Measurements from ENCODE around the gene RMI1.
"Not testable (repeated sequence)": the region's sequence is repeated elsewhere in the genome, so short reads cannot be mapped to it uniquely, and the experiment has no call there.

RMI1 gene

DNA sequence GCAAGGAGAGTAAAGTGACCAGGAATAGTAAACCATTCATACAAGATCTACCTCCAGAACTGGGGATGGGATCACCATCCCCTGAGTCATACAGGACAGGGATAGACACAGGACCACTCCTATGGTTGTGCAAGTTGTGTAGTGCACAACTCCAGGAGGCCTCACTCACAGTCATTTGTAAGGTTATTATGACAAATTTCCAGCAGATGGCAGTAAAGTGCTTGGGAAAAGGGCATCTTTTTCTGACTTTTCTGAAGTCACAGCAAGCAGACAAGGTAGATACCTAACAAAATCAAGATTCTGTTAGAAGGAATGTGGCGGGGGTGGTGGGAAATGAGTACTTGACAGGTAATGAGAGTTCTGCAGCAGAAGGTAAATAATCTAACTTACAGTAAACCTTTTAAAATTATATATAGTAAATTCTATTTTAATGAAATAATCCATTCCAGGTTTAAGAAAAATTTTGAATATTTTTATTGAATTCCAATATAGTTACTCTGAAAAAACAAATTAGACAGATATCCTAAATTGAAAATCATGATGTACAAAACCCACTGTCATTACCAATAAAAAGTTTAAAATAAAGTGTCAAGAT, 42.6 kb upstream of the RMI1 start:
- peak; percentile 78 for DNase-seq
- Histone ChIP-seq H4K91ac (ENCODE audit: low read length) (no peak overlapping the region), H2BK12ac (ENCODE audit: low read length in 2 of 2) (no peak overlapping the region), H2AK5ac (ENCODE audit: low read length, severe bottlenecking) (no peak overlapping the region), H3K27me3 (ENCODE audit: control insufficient read depth in 1 of 2, insufficient read depth in 1 of 2, low read length in 2 of 2) (no peaks in the 10 kb centered on the region), H2AFZ (ENCODE audit: low read depth, low read length) (no peak overlapping the region), H3K4me2 (ENCODE audit: low read length, poor library complexity, severe bottlenecking) (no peak overlapping the region), H3K9ac (ENCODE audit: low read length) (no peak overlapping the region), H3K4ac (ENCODE audit: low read depth in 1 of 2, low read length in 2 of 2) (no peak overlapping the region), H2BK5ac (ENCODE audit: low read depth, low read length, poor library complexity, severe bottlenecking) (no peak overlapping the region), H3K4me1 (ENCODE audit: control insufficient read depth, insufficient read depth, low read depth, low read length) (peaks cover 2% of the 10 kb centered on the region), H3K18ac (ENCODE audit: low read depth in 1 of 2, low read length in 2 of 2) (no peak overlapping the region), H2BK15ac (ENCODE audit: low read depth, poor library complexity, severe bottlenecking) (no peak overlapping the region), H3K27ac (ENCODE audit: low read length, poor library complexity, severe bottlenecking) (no peak overlapping the region), H3K36me3 (ENCODE audit: control insufficient read depth in 1 of 2, insufficient read depth in 2 of 2, low read depth in 1 of 2, low read length in 2 of 2) (peaks cover 3 to 44% of the 10 kb centered on the region in 2 experiments), H3K23ac (ENCODE audit: low read length in 2 of 2) (no peak overlapping the region), H3K14ac (ENCODE audit: low read length in 2 of 2) (no peak overlapping the region), H2BK120ac (ENCODE audit: low read depth, low read length) (no peak overlapping the region), H3K4me3 (ENCODE audit: insufficient read depth in 1 of 2, low read depth in 1 of 2, low read length in 2 of 2) (no peak overlapping the region), H3K9me3 (ENCODE audit: control insufficient read depth, low read length) (no peaks in the 10 kb centered on the region), H3K79me1 (replicated peaks; ENCODE audit: low read length, poor library complexity, severe bottlenecking) (no peaks in the 10 kb centered on the region), H4K8ac (ENCODE audit: low read length) (no peak overlapping the region)
- WGBS, result no CpG with 5 or more reads among the region's 1 CpG

DNA sequence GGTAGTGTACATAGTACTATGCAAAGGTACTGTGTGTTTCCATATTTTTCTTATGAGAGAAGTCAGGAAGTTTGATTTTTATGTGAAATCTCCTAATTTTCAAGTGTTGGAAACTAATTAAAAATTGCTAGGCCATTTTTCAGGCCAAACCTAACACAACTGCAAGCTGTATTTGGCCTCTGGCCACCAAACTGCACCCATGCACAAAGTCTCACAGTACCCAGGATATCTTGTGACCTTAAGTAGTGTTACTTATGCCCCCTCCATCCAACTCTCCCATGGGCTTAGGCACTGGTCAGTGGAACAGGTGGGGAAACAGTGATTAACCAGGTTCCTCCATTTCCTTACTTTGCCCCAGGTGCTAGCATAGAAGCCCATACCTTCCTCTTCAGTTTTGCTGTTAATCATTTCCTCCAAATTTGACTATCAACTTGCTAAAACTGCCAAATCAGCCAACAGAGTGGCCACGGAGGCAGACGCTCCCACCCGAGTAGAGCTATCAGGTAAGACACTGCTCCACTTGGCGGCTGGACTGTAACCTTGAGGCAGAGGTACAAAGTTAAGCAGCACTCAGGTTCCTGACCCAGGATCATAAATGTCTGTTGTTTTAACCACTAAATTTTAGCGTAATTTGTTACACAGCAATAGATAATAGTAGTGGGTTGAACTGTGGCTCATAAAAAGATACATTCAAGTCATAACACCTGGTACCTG, 39.9 kb upstream of the RMI1 start:
- Histone ChIP-seq H2BK120ac (ENCODE audit: low read depth, low read length) (no peak overlapping the region), H3K9me3 (ENCODE audit: control insufficient read depth, low read length) (no peaks in the 10 kb centered on the region), H2BK5ac (ENCODE audit: low read depth, low read length, poor library complexity, severe bottlenecking) (no peak overlapping the region), H4K91ac (ENCODE audit: low read length) (no peak overlapping the region), H3K4ac (ENCODE audit: low read depth in 1 of 2, low read length in 2 of 2) (no peak overlapping the region), H4K8ac (ENCODE audit: low read length) (no peak overlapping the region), H3K27me3 (ENCODE audit: control insufficient read depth in 1 of 2, insufficient read depth in 1 of 2, low read length in 2 of 2) (no peaks in the 10 kb centered on the region), H2BK12ac (ENCODE audit: low read length in 2 of 2) (no peak overlapping the region), H3K36me3 (ENCODE audit: control insufficient read depth in 1 of 2, insufficient read depth in 2 of 2, low read depth in 1 of 2, low read length in 2 of 2) (peaks cover 3 to 64% of the 10 kb centered on the region in 2 experiments), H3K9ac (ENCODE audit: low read length) (no peak overlapping the region), H3K18ac (ENCODE audit: low read depth in 1 of 2, low read length in 2 of 2) (no peak overlapping the region), H2AK5ac (ENCODE audit: low read length, severe bottlenecking) (no peak overlapping the region), H3K79me1 (replicated peaks; ENCODE audit: low read length, poor library complexity, severe bottlenecking) (no peaks in the 10 kb centered on the region), H3K14ac (ENCODE audit: low read length in 2 of 2) (no peak overlapping the region), H2BK15ac (ENCODE audit: low read depth, poor library complexity, severe bottlenecking) (no peak overlapping the region), H3K4me1 (ENCODE audit: control insufficient read depth, insufficient read depth, low read depth, low read length) (no peaks in the 10 kb centered on the region), H3K23ac (ENCODE audit: low read length in 2 of 2) (no peak overlapping the region), H3K4me3 (ENCODE audit: insufficient read depth in 1 of 2, low read depth in 1 of 2, low read length in 2 of 2) (no peak overlapping the region), H3K27ac (ENCODE audit: low read length, poor library complexity, severe bottlenecking) (no peak overlapping the region), H3K4me2 (ENCODE audit: low read length, poor library complexity, severe bottlenecking) (no peak overlapping the region), H2AFZ (ENCODE audit: low read depth, low read length) (no peak overlapping the region)
- 94% methylated on average over 4 of the region's 5 CpGs for WGBS
- no peak for DNase-seq

GRCh38 chr9:83948096-83948495, 32.5 kb upstream of the RMI1 start:
- H4K8ac ChIP-seq (ENCODE audit: low read length); H2AFZ ChIP-seq (ENCODE audit: low read depth, low read length); H3K4ac ChIP-seq (ENCODE audit: low read depth in 1 of 2, low read length in 2 of 2); DNase-seq; H3K23ac ChIP-seq (ENCODE audit: low read length in 2 of 2); H3K27ac ChIP-seq (ENCODE audit: low read length, poor library complexity, severe bottlenecking); H3K9me3 ChIP-seq (ENCODE audit: control insufficient read depth, low read length); H3K14ac ChIP-seq (ENCODE audit: low read length in 2 of 2); H3K9ac ChIP-seq (ENCODE audit: low read length); H2BK12ac ChIP-seq (ENCODE audit: low read length in 2 of 2); H2BK120ac ChIP-seq (ENCODE audit: low read depth, low read length); H3K18ac ChIP-seq (ENCODE audit: low read depth in 1 of 2, low read length in 2 of 2); H2BK5ac ChIP-seq (ENCODE audit: low read depth, low read length, poor library complexity, severe bottlenecking); H3K27me3 ChIP-seq (ENCODE audit: control insufficient read depth in 1 of 2, insufficient read depth in 1 of 2, low read length in 2 of 2); H2BK15ac ChIP-seq (ENCODE audit: low read depth, poor library complexity, severe bottlenecking); H2AK5ac ChIP-seq (ENCODE audit: low read length, severe bottlenecking); H3K4me2 ChIP-seq (ENCODE audit: low read length, poor library complexity, severe bottlenecking); H3K4me3 ChIP-seq (ENCODE audit: insufficient read depth in 1 of 2, low read depth in 1 of 2, low read length in 2 of 2); H3K79me1 ChIP-seq (replicated peaks; ENCODE audit: low read length, poor library complexity, severe bottlenecking); H4K91ac ChIP-seq (ENCODE audit: low read length); H3K4me1 ChIP-seq (ENCODE audit: control insufficient read depth, insufficient read depth, low read depth, low read length): not testable (repeated sequence)
- 97% methylated on average over 29 of the region's 39 CpGs for WGBS
- peaks cover 10 to 42% of the 10 kb centered on the region in 2 experiments for H3K36me3 ChIP-seq (ENCODE audit: control insufficient read depth in 1 of 2, insufficient read depth in 2 of 2, low read depth in 1 of 2, low read length in 2 of 2)

- no peak overlapping the region for H2AFZ ChIP-seq (ENCODE audit: low read depth, low read length)
- no peaks in the 10 kb centered on the region for H3K9me3 ChIP-seq (ENCODE audit: control insufficient read depth, low read length)
- H3K4me2 ChIP-seq (ENCODE audit: low read length, poor library complexity, severe bottlenecking), result peak overlapping the region; percentile 33
- peak overlapping the region; percentile 26 for H2BK15ac ChIP-seq (ENCODE audit: low read depth, poor library complexity, severe bottlenecking)
- H3K18ac ChIP-seq (ENCODE audit: low read depth in 1 of 2, low read length in 2 of 2), result peak overlapping the region in 1 of 2 experiments; percentile 38
- H2AK5ac ChIP-seq (ENCODE audit: low read length, severe bottlenecking), result no peak overlapping the region
- DNase-seq, result no peak
- H3K27ac ChIP-seq (ENCODE audit: low read length, poor library complexity, severe bottlenecking), result no peak overlapping the region
- no peak overlapping the region for H2BK12ac ChIP-seq (ENCODE audit: low read length in 2 of 2)
- no peak overlapping the region for H2BK120ac ChIP-seq (ENCODE audit: low read depth, low read length)
- H2BK5ac ChIP-seq (ENCODE audit: low read depth, low read length, poor library complexity, severe bottlenecking), result no peak overlapping the region
- no peak overlapping the region for H3K14ac ChIP-seq (ENCODE audit: low read length in 2 of 2)
- H3K4me1 ChIP-seq (ENCODE audit: control insufficient read depth, insufficient read depth, low read depth, low read length), result peaks cover 6% of the 10 kb centered on the region
- WGBS, result 91% methylated on average over 23 of the region's 23 CpGs
- H3K36me3 ChIP-seq (ENCODE audit: control insufficient read depth in 1 of 2, insufficient read depth in 2 of 2, low read depth in 1 of 2, low read length in 2 of 2), result peaks cover 7 to 19% of the 10 kb centered on the region in 2 experiments
- peak overlapping the region in 1 of 2 experiments; percentile 62 for H3K4ac ChIP-seq (ENCODE audit: low read depth in 1 of 2, low read length in 2 of 2)
- H3K9ac ChIP-seq (ENCODE audit: low read length), result peak overlapping the region; percentile 95
- H3K23ac ChIP-seq (ENCODE audit: low read length in 2 of 2), result no peak overlapping the region
- H3K4me3 ChIP-seq (ENCODE audit: insufficient read depth in 1 of 2, low read depth in 1 of 2, low read length in 2 of 2), result peak overlapping the region; percentile 46 to 91
- peak overlapping the region; percentile 92 for H4K8ac ChIP-seq (ENCODE audit: low read length)
- no peaks in the 10 kb centered on the region for H3K79me1 ChIP-seq (replicated peaks; ENCODE audit: low read length, poor library complexity, severe bottlenecking)
- H3K27me3 ChIP-seq (ENCODE audit: control insufficient read depth in 1 of 2, insufficient read depth in 1 of 2, low read length in 2 of 2), result no peaks in the 10 kb centered on the region
- H4K91ac ChIP-seq (ENCODE audit: low read length), result peak overlapping the region; percentile 1
Measured at GRCh38 chr9:83956086-83956435, 24.5 kb upstream of the RMI1 start.
